Smooth muscle cell (in vitro differentiated cells): ENCODE measurements around the gene LMO1. TPM values are rescaled to one million over a fixed set of nuclear protein-coding genes. Genes with fewer than 3 reads are reported as not detected.
A peak's percentile ranks its signal among the peaks of the same experiment; 100 is the strongest.

Experiments
- DNase-seq: peaks from one replicate; lab custom pipeline; 2025; ENCODE audit not compliant: unreplicated experiment; lab: John Stamatoyannopoulos, UW
- H2AFZ ChIP-seq: fragments of 200-600 bp; sonication (generic); 2 replicates; pipeline ENCODE4 v1.6.0; 2016; ENCODE audit warnings: antibody characterized with exemption, low read depth, mild to moderate bottlenecking
- H3F3A ChIP-seq: fragments of 200-600 bp; sonication (generic); 2 replicates; pipeline ENCODE4 v1.6.0; 2017; ENCODE audit warnings: antibody characterized with exemption, low read depth
- H3K27ac ChIP-seq: fragments of 200-600 bp; sonication (generic); 2 replicates; pipeline ENCODE4 v1.5.1; 2016; ENCODE audit warnings: low read depth, mild to moderate bottlenecking
- H3K27me3 ChIP-seq: fragments of 200-600 bp; sonication (generic); 2 replicates; pipeline ENCODE4 v1.6.1; 2016; ENCODE audit warnings: low read depth, mild to moderate bottlenecking
- H3K36me3 ChIP-seq: fragments of 200-600 bp; sonication (generic); 2 replicates; pipeline ENCODE4 v1.5.1; 2016; ENCODE audit warnings: low read depth
- H3K4me1 ChIP-seq: fragments of 200-600 bp; sonication (generic); 2 replicates; pipeline ENCODE4 v1.5.1; 2016; ENCODE audit warnings: low read depth
- H3K4me2 ChIP-seq: fragments of 200-600 bp; sonication (generic); 2 replicates; pipeline ENCODE4 v1.6.0; 2016; ENCODE audit warnings: mild to moderate bottlenecking
- H3K4me3 ChIP-seq: fragments of 200-600 bp; sonication (generic); 2 replicates; pipeline ENCODE4 v1.5.1; 2016; ENCODE audit warnings: mild to moderate bottlenecking
- H3K79me2 ChIP-seq: fragments of 200-600 bp; sonication (generic); 2 replicates; pipeline ENCODE4 v1.6.0; 2016; ENCODE audit warnings: low read depth, mild to moderate bottlenecking
- H3K9ac ChIP-seq: fragments of 200-600 bp; sonication (generic); 2 replicates; pipeline ENCODE4 v1.6.0; 2016; ENCODE audit warnings: low read depth
- H3K9me3 ChIP-seq: fragments of 200-600 bp; sonication (generic); replicated peaks from 2 replicates; pipeline ENCODE4 v1.5.1; 2016; ENCODE audit warnings: low read depth
- H4K20me1 ChIP-seq: fragments of 200-600 bp; sonication (generic); 2 replicates; pipeline ENCODE4 v1.6.0; 2016; ENCODE audit warnings: low read depth
- WGBS: methylation state at CpG from one replicate; pipeline ENCODE4 v1.1.7; 2016; ENCODE audit warnings: low lambda C conversion rate; 5-methylcytosine and 5-hydroxymethylcytosine counted together
- polyA plus RNA-seq: library from polyadenylated mRNA; unstranded; fragments of >200 nt; fragmentation: Nextera tagmentation; extraction: Ambion mirVana; gene quantifications from 2 replicates; pipeline ENCODE4 v1.2.1, GENCODE V29; 2016
- total RNA-seq: library from RNA; depleted of rRNA; stranded (reverse); fragments of >200 nt; gene quantifications from 2 replicates; pipeline ENCODE4 v1.2.3, GENCODE V29; 2014
- TF ChIP-seq, protein P1 (sequence below): fragments of 200-600 bp; sonication (generic); IDR thresholded peaks from 2 replicates; pipeline ENCODE4 v1.5.1; 2017; ENCODE audit warnings: borderline replicate concordance, mild to moderate bottlenecking, antibody characterized with exemption; ENCODE audit not compliant: insufficient read depth, poor library complexity, severe bottlenecking

The LMO1 gene
- total and polyA plus RNA-seq, 2 experiments from 2014 or later: 1.1 to 1.6 TPM

DNA sequence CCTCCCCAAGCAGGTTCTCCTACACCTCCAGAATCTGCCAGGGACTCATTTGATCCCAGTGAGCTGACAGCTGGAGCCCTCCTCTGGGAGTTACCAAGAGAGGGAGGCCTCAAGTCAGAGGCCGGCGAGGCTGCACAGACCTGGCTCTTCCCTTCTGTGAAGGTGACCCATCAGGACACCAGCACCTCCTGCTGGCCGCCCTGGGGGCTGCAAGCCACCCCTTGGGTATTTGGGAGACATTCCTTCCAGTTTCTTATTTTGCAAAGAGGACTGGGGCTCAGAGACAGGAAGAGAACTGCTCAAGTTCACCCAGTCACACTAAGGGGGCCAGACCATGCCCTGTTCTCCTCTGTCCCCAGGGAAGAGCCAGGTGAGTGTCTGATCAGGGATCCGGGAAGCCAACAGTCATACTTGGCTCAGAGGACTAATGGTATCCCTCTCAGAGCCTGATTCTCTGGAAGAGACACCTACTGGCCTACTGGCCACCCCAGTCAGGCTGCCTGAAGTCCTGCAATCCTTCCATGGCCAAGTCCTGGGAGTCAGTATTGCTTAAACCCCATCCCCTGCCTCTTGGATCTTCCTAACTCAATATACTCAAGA, 54.4 kb downstream of the LMO1 start:
- TF ChIP-seq, protein P1, sequence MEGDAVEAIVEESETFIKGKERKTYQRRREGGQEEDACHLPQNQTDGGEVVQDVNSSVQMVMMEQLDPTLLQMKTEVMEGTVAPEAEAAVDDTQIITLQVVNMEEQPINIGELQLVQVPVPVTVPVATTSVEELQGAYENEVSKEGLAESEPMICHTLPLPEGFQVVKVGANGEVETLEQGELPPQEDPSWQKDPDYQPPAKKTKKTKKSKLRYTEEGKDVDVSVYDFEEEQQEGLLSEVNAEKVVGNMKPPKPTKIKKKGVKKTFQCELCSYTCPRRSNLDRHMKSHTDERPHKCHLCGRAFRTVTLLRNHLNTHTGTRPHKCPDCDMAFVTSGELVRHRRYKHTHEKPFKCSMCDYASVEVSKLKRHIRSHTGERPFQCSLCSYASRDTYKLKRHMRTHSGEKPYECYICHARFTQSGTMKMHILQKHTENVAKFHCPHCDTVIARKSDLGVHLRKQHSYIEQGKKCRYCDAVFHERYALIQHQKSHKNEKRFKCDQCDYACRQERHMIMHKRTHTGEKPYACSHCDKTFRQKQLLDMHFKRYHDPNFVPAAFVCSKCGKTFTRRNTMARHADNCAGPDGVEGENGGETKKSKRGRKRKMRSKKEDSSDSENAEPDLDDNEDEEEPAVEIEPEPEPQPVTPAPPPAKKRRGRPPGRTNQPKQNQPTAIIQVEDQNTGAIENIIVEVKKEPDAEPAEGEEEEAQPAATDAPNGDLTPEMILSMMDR: peak; percentile 41
- H3K4me1 ChIP-seq: peaks cover 21% of the 10 kb centered on the region
- no peaks in the 10 kb centered on the region for H4K20me1 ChIP-seq
- no peak overlapping the region for H3K4me2 ChIP-seq
- WGBS: 73% methylated on average over 4 of the region's 4 CpGs
- no peak overlapping the region for H3K4me3 ChIP-seq
- no peak overlapping the region for H3K27ac ChIP-seq
- H3K79me2 ChIP-seq: no peaks in the 10 kb centered on the region
- no peaks in the 10 kb centered on the region for H3F3A ChIP-seq
- no peaks in the 10 kb centered on the region for H3K27me3 ChIP-seq
- H3K9me3 ChIP-seq: no peaks in the 10 kb centered on the region
- no peak overlapping the region for H3K9ac ChIP-seq
- no peak for DNase-seq
- H2AFZ ChIP-seq: no peak overlapping the region
- H3K36me3 ChIP-seq: no peaks in the 10 kb centered on the region

DNA sequence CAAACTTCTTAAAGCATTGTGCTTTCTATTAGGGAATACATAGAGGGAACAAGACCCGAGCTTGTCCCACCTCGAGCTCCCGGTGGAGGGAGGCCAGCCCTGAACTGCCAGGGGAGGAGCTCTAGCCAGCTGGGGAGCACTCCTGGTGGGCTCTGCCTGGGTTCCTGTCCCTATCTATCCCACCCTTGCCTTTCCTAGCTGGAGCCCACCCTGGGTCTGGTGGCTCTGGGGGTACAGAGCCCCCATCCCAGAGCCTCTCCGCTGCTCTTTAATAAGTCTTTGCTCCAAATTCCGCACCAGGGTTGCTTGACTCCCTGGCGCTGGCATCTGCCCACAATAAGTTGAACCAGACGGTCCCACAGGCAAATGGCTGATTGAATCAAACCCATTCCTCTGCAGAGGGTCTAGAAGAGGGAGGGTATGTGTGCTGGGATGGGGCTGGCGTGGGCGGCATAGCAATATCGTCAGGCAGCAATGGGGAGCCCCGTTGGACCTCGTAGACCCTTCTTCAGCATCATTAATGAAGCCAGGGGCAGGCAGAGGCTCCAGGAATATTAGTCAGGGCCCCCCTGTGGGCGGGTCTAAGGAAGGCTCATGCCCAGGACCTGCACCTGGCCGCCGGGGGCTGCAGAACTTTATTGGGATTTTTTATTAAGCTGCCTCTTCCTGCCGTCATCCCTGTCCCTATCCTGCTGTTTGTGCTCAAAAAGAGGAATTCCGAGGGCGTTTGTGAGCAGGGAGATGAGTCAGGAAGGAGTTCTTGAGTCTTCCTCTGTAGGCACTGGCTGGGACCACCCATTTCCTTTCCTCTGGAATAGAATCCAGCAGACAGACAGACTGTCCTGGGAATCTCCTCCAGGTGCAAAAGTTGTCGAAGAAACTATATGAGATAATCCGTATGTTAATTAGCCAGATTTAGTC, 56.3 kb downstream of the LMO1 start:
- H3K79me2 ChIP-seq: no peaks in the 10 kb centered on the region
- no peak for DNase-seq
- no peaks in the 10 kb centered on the region for H3K9me3 ChIP-seq
- peak overlapping the region; percentile 1 for H3K27ac ChIP-seq
- H3K9ac ChIP-seq: no peak overlapping the region
- no peaks in the 10 kb centered on the region for H4K20me1 ChIP-seq
- no peaks in the 10 kb centered on the region for H3K27me3 ChIP-seq
- no peaks in the 10 kb centered on the region for H3K36me3 ChIP-seq
- H3K4me1 ChIP-seq: peaks cover 21% of the 10 kb centered on the region
- H3K4me2 ChIP-seq: peak overlapping the region; percentile 56
- H3F3A ChIP-seq: no peaks in the 10 kb centered on the region
- 55% methylated on average over 20 of the region's 20 CpGs for WGBS
- H2AFZ ChIP-seq: no peak overlapping the region
- TF ChIP-seq, protein P1: no peak
- H3K4me3 ChIP-seq: no peak overlapping the region

DNA sequence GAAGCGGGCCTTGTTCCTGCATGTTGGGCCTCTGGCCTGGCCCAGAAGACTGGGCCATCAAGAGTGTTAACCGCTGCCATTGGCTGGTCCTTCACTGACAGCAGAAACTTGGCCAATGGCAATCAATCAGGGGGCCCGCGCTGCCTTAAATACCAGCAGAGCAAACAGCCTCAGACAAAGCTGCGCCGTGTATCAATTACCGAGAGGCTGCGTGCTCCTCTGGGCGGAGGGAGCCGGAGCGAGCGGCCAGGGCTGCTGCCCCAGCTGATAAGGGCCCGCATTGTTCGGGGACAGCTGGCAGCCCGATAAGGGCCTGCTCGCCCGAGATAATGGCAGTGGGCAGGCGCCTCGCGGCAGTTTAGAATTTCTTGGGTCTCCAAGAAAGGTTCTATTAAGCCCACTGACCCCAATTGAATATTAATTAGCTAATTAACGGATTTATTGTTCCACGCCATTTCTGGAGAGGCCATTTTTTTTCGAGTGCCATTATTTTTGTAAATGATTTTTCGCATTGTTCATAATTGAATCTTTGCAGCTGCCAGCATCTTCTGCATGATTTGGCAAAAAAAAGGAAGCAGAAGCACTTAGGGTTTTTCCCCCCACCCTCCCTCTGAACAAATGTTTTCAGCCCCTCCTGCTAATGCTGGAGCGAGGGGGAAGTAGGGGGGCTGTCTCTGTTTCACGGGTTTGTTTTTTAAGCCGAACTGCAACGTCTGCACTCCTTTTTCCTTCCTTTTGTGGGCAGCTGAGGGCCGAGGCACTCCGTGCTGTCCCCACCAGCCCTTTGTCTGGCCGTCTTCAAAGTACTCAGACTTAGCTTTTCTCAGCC, 57.2 kb downstream of the LMO1 start:
- peaks cover 21% of the 10 kb centered on the region for H3K4me1 ChIP-seq
- no peak overlapping the region for H3K27ac ChIP-seq
- H3K9ac ChIP-seq: no peak overlapping the region
- H3K9me3 ChIP-seq: no peaks in the 10 kb centered on the region
- no peaks in the 10 kb centered on the region for H3K79me2 ChIP-seq
- WGBS: 78% methylated on average over 30 of the region's 31 CpGs
- TF ChIP-seq, protein P1: no peak
- H3K36me3 ChIP-seq: no peaks in the 10 kb centered on the region
- H3K4me2 ChIP-seq: no peak overlapping the region
- H3K4me3 ChIP-seq: no peak overlapping the region
- H3F3A ChIP-seq: no peaks in the 10 kb centered on the region
- no peak for DNase-seq
- no peak overlapping the region for H2AFZ ChIP-seq
- no peaks in the 10 kb centered on the region for H4K20me1 ChIP-seq
- no peaks in the 10 kb centered on the region for H3K27me3 ChIP-seq
